GM23338 (cell line): ENCODE measurements around the gene PCDH12. TPM values are rescaled to one million over a fixed set of nuclear protein-coding genes. Genes with fewer than 3 reads are reported as not detected.

Experiments
- ATAC-seq: fragments of 200-7000 bp; cut with Tn5 transposase; 3 replicates; pipeline ENCODE4 v1.9.1; 2020
- DNase-seq: peaks from one replicate; pipeline ENCODE4 v3.0.0-alpha.2; 2015; ENCODE audit warnings: low spot score
- H2AFZ ChIP-seq: fragments of 200-600 bp; sonication (generic); 2 replicates; pipeline ENCODE4 v1.8.0; 2016; ENCODE audit warnings: antibody characterized with exemption, mild to moderate bottlenecking, moderate library complexity
- H3F3A ChIP-seq: fragments of 200-600 bp; sonication (generic); replicated peaks from 2 replicates; pipeline ENCODE4 v1.8.0; 2017; ENCODE audit warnings: antibody characterized with exemption, mixed run types, low read depth
- H3K27ac ChIP-seq: fragments of 200-600 bp; sonication (generic); 2 replicates; pipeline ENCODE4 v1.6.1; 2016; ENCODE audit warnings: low read depth
- H3K27me3 ChIP-seq: fragments of 200-600 bp; sonication (generic); 2 replicates; pipeline ENCODE4 v1.8.0; 2016; ENCODE audit warnings: mild to moderate bottlenecking, mixed run types, moderate library complexity; ENCODE audit not compliant: insufficient read depth
- H3K36me3 ChIP-seq: fragments of 200-600 bp; sonication (generic); 2 replicates; pipeline ENCODE4 v1.8.0; 2016; ENCODE audit warnings: mild to moderate bottlenecking; ENCODE audit not compliant: insufficient read depth
- H3K4me1 ChIP-seq: fragments of 200-600 bp; sonication (generic); 2 replicates; pipeline ENCODE4 v1.8.0; 2016; ENCODE audit warnings: mild to moderate bottlenecking, moderate library complexity; ENCODE audit not compliant: insufficient read depth
- H3K4me2 ChIP-seq: fragments of 200-600 bp; sonication (generic); 2 replicates; pipeline ENCODE4 v1.7.1; 2017; ENCODE audit warnings: mixed run types
- H3K4me3 ChIP-seq: fragments of 200-600 bp; sonication (generic); 2 replicates; pipeline ENCODE4 v1.6.1; 2016; ENCODE audit warnings: mixed run types
- H3K79me2 ChIP-seq: fragments of 200-600 bp; sonication (generic); replicated peaks from 2 replicates; pipeline ENCODE4 v1.8.0; 2017; ENCODE audit warnings: mild to moderate bottlenecking; ENCODE audit not compliant: insufficient read depth
- H3K9me2 ChIP-seq: fragments of 200-600 bp; sonication (generic); 2 replicates; pipeline ENCODE4 v1.8.0; 2017; ENCODE audit not compliant: insufficient read depth
- H4K20me1 ChIP-seq: fragments of 200-600 bp; sonication (generic); replicated peaks from 2 replicates; pipeline ENCODE4 v1.8.0; 2017; ENCODE audit warnings: mild to moderate bottlenecking; ENCODE audit not compliant: insufficient read depth
- H3K27ac Mint-ChIP-seq: 2 replicates; pipeline ENCODE4 v1.8.0; 2020; ENCODE audit warnings: inconsistent platforms, mild to moderate bottlenecking, moderate library complexity, mixed read lengths
- H3K27me3 Mint-ChIP-seq: 3 replicates; pipeline ENCODE4 v1.8.0; 2022; ENCODE audit warnings: low read depth, mild to moderate bottlenecking, moderate library complexity, mixed read lengths, inconsistent platforms; ENCODE audit not compliant: insufficient read depth, poor library complexity
- H3K36me3 Mint-ChIP-seq: 3 replicates; pipeline ENCODE4 v1.8.0; 2021; ENCODE audit warnings: low read depth, mild to moderate bottlenecking, inconsistent platforms, moderate library complexity, mixed read lengths
- H3K4me1 Mint-ChIP-seq: 3 replicates; pipeline ENCODE4 v1.8.0; 2020; ENCODE audit warnings: mild to moderate bottlenecking, inconsistent platforms, mixed read lengths
- H3K4me3 Mint-ChIP-seq: 3 replicates; pipeline ENCODE4 v1.8.0; 2021; ENCODE audit warnings: moderate library complexity, mild to moderate bottlenecking, inconsistent platforms, mixed read lengths
- H3K9me3 Mint-ChIP-seq: 3 replicates; pipeline ENCODE4 v1.8.0; 2020; ENCODE audit warnings: moderate library complexity, mild to moderate bottlenecking, inconsistent platforms, mixed read lengths
- CREB1 ChIP-seq: fragments of 250-450 bp; sonication (Bioruptor Pico); IDR thresholded peaks from 2 replicates; pipeline ENCODE4 v1.5.0; 2020; ENCODE audit warnings: low read depth, mild to moderate bottlenecking, moderate library complexity
- ETS1 ChIP-seq: IDR thresholded peaks from 2 replicates; pipeline ENCODE4 v1.6.1; 2016; ENCODE audit warnings: antibody characterized with exemption
- EZH2 ChIP-seq: fragments of 200-600 bp; sonication (generic); IDR thresholded peaks from one replicate; pipeline ENCODE4 v1.8.0; 2017; ENCODE audit warnings: antibody characterized with exemption, mild to moderate bottlenecking, low read depth; ENCODE audit not compliant: unreplicated experiment
- EZH2phosphoT487 ChIP-seq: fragments of 200-600 bp; sonication (generic); IDR thresholded peaks from one replicate; pipeline ENCODE4 v1.8.1; 2018; ENCODE audit warnings: antibody characterized with exemption; ENCODE audit not compliant: unreplicated experiment
- JUNB ChIP-seq: IDR thresholded peaks from one replicate; pipeline ENCODE4 v1.6.1; 2016; ENCODE audit warnings: antibody characterized with exemption; ENCODE audit not compliant: unreplicated experiment
- NANOG ChIP-seq: IDR thresholded peaks from 2 replicates; pipeline ENCODE4 v1.6.1; 2016; ENCODE audit warnings: antibody characterized with exemption, borderline replicate concordance
- POLR2AphosphoS5 ChIP-seq: IDR thresholded peaks from 2 replicates; pipeline ENCODE4 v1.6.1; 2016; ENCODE audit warnings: antibody characterized with exemption, low read depth
- REST ChIP-seq: IDR thresholded peaks from one replicate; pipeline ENCODE4 v1.6.1; 2018; ENCODE audit warnings: antibody characterized with exemption; ENCODE audit not compliant: unreplicated experiment
- STAT1 ChIP-seq: IDR thresholded peaks from one replicate; pipeline ENCODE4 v1.6.1; 2016; ENCODE audit warnings: antibody characterized with exemption; ENCODE audit not compliant: unreplicated experiment
- ZNF114 ChIP-seq: fragments of 250-450 bp; sonication (Bioruptor Pico); IDR thresholded peaks from 2 replicates; pipeline ENCODE4 v1.5.0; 2020; ENCODE audit warnings: mild to moderate bottlenecking, moderate library complexity
- ZNF462 ChIP-seq: fragments of 250-450 bp; sonication (Bioruptor Pico); IDR thresholded peaks from 2 replicates; pipeline ENCODE4 v1.5.0; 2020; ENCODE audit warnings: mild to moderate bottlenecking, moderate library complexity
- polyA plus RNA-seq: library from polyadenylated mRNA; unstranded; fragments of >200 nt; fragmentation: Nextera tagmentation; extraction: Ambion mirVana; gene quantifications from 2 replicates; pipeline ENCODE4 v1.2.1, GENCODE V29; 2016
- total RNA-seq: library from RNA; depleted of rRNA; stranded (reverse); fragments of >200 nt; shearing (Covaris generic); gene quantifications from 2 replicates; pipeline ENCODE4 v1.2.3, GENCODE V29; 2014

The PCDH12 gene
- total and polyA plus RNA-seq, 2 experiments from 2014 or later = 0.14 to 0.29 TPM

- no peaks in the 10 kb centered on the region for H3K27me3 Mint-ChIP-seq
- DNase-seq = no peak
- H3K9me3 Mint-ChIP-seq = no peaks in the 10 kb centered on the region; the same call in 2 of the 3 replicates
Measured at GRCh38 chr5:141906972-141907371, 51.0 kb downstream of the PCDH12 start.

GRCh38 chr5:141906517-141906916 is 51.5 kb downstream of the PCDH12 start:
- no peaks in the 10 kb centered on the region for H3K9me2 ChIP-seq
- Mint-ChIP-seq H3K4me1 (peaks cover 9% of the 10 kb centered on the region; the same call in 1 of the 3 replicates), H3K27me3 (no peaks in the 10 kb centered on the region), H3K4me3 (no peak overlapping the region), H3K9me3 (no peaks in the 10 kb centered on the region; the same call in 2 of the 3 replicates), H3K36me3 (no peaks in the 10 kb centered on the region), H3K27ac (no peak overlapping the region)
- no peak overlapping the region for H2AFZ ChIP-seq
- no peaks in the 10 kb centered on the region for H3K36me3 ChIP-seq
- H4K20me1 ChIP-seq = no peaks in the 10 kb centered on the region
- H3K4me1 ChIP-seq = peaks cover 7% of the 10 kb centered on the region
- H3K4me3 ChIP-seq = no peak overlapping the region
- DNase-seq (no peak), ATAC-seq (no peak)
- H3K79me2 ChIP-seq = no peaks in the 10 kb centered on the region
- H3K27ac ChIP-seq = no peak overlapping the region
- H3K27me3 ChIP-seq = no peaks in the 10 kb centered on the region
- no peaks in the 10 kb centered on the region for H3F3A ChIP-seq
- H3K4me2 ChIP-seq = no peak overlapping the region
- TF ChIP-seq STAT1 (no peak), REST (no peak), ETS1 (no peak), ZNF462 (CRISPR knock-in tag) (no peak), ZNF114 (CRISPR knock-in tag) (no peak), CREB1 (CRISPR knock-in tag) (no peak), POLR2AphosphoS5 (no peak), JUNB (no peak), EZH2phosphoT487 (no peak), EZH2 (no peak), NANOG (no peak)

More at GRCh38 chr5:141906972-141907371, 51.0 kb downstream of the PCDH12 start:
- H3K4me3 Mint-ChIP-seq = no peak overlapping the region
- peaks cover 9% of the 10 kb centered on the region; the same call in 1 of the 3 replicates for H3K4me1 Mint-ChIP-seq
- no peak overlapping the region for H2AFZ ChIP-seq
- no peak overlapping the region for H3K4me2 ChIP-seq
- no peaks in the 10 kb centered on the region for H3K27me3 ChIP-seq
- no peaks in the 10 kb centered on the region for H3K79me2 ChIP-seq
- no peaks in the 10 kb centered on the region for H3K9me2 ChIP-seq
- no peaks in the 10 kb centered on the region for H3K36me3 ChIP-seq
- no peak for ATAC-seq
- H3K4me1 ChIP-seq = peaks cover 7% of the 10 kb centered on the region
- H3K36me3 Mint-ChIP-seq = no peaks in the 10 kb centered on the region
- TF ChIP-seq POLR2AphosphoS5 (no peak), ZNF114 (CRISPR knock-in tag) (no peak), JUNB (no peak), EZH2phosphoT487 (no peak)
- H3K27ac ChIP-seq = no peak overlapping the region
- H3F3A ChIP-seq = no peaks in the 10 kb centered on the region
- H3K4me3 ChIP-seq = no peak overlapping the region
- no peaks in the 10 kb centered on the region for H4K20me1 ChIP-seq
- no peak overlapping the region for H3K27ac Mint-ChIP-seq
